Myocyte (in vitro differentiated cells): ENCODE results near the gene CYP4F3. TPM values are rescaled to one million over a fixed set of nuclear protein-coding genes. Genes with fewer than 3 reads are reported as not detected.

Source experiments
- total RNA-seq: library from RNA; depleted of rRNA; stranded (reverse); fragments of >200 nt; gene quantifications from 2 replicates; pipeline ENCODE4 v1.2.3, GENCODE V29; 2014

Gene CYP4F3
- total RNA-seq, 1 donor from 2014 or later, result not detected

Other genes starting within 250 kb of the CYP4F3 start
- gene AKAP8L, start 221.9 kb upstream of the CYP4F3 start, total RNA-seq, result 141 and 143 TPM in 2 replicates
- 21.6 and 29.2 TPM in 2 replicates for gene WIZ, start 190.9 kb upstream of the CYP4F3 start, total RNA-seq
- not detected in 2 replicates for gene RASAL3, start 176.4 kb upstream of the CYP4F3 start, total RNA-seq
- not detected in 2 replicates for gene PGLYRP2, start 161.4 kb upstream of the CYP4F3 start, total RNA-seq
- gene CYP4F22, start 132.4 kb upstream of the CYP4F3 start, total RNA-seq, result not detected in 2 replicates
- not detected in 2 replicates for gene CYP4F8, start 25.7 kb upstream of the CYP4F3 start, total RNA-seq
- gene CYP4F12, start 32.2 kb downstream of the CYP4F3 start, total RNA-seq, result not detected in 2 replicates
- not detected in 2 replicates for gene OR10H2, start 87.1 kb downstream of the CYP4F3 start, total RNA-seq
- not detected in 2 replicates for gene OR10H3, start 97.1 kb downstream of the CYP4F3 start, total RNA-seq
- not detected in 2 replicates for gene OR10H5, start 146.8 kb downstream of the CYP4F3 start, total RNA-seq
- gene OR10H1, start 174.8 kb downstream of the CYP4F3 start, total RNA-seq, result not detected in 2 replicates